GM18873 (cell line): ENCODE measurements around the gene CRAMP1.
"Not testable (repeated sequence)": the region's sequence is repeated elsewhere in the genome, so short reads cannot be mapped to it uniquely, and the experiment has no call there.

Experiments
- ATAC-seq: cut with Tn5 transposase; IDR thresholded peaks from one replicate; pipeline ENCODE4 v1.9.1; 2021; ENCODE audit warnings: mild to moderate bottlenecking, moderate library complexity, moderate number of reproducible peaks; ENCODE audit not compliant: unreplicated experiment, low FRiP score

The CRAMP1 gene

GRCh38 chr16:1706386-1707192, 94.4 kb downstream of the CRAMP1 start:
- ATAC-seq = peak; percentile 10

- no peak for ATAC-seq
Measured at GRCh38 chr16:1707193-1707790, 95.1 kb downstream of the CRAMP1 start.

GRCh38 chr16:1708083-1708767, 96.1 kb downstream of the CRAMP1 start:
- no peak for ATAC-seq

- ATAC-seq = no peak
Measured at GRCh38 chr16:1708768-1709180, 96.6 kb downstream of the CRAMP1 start.

GRCh38 chr16:1709356-1709755, 97.2 kb downstream of the CRAMP1 start:
- no peak for ATAC-seq

- ATAC-seq = no peak
Measured at GRCh38 chr16:1710811-1711507, 98.8 kb downstream of the CRAMP1 start.

GRCh38 chr16:1712791-1713261, 100.7 kb downstream of the CRAMP1 start:
- ATAC-seq = no peak

- no peak for ATAC-seq
Measured at GRCh38 chr16:1713331-1713730, 101.2 kb downstream of the CRAMP1 start.

- ATAC-seq = no peak
Measured at GRCh38 chr16:1713933-1714332, 101.8 kb downstream of the CRAMP1 start.

- ATAC-seq = no peak
Measured at GRCh38 chr16:1715220-1715619, 103.1 kb downstream of the CRAMP1 start.

- not testable (repeated sequence) for ATAC-seq
Measured at GRCh38 chr16:1718236-1718635, 106.1 kb downstream of the CRAMP1 start.

GRCh38 chr16:1719559-1720229, 107.5 kb downstream of the CRAMP1 start:
- ATAC-seq = not testable (repeated sequence)

GRCh38 chr16:1721372-1721771, 109.2 kb downstream of the CRAMP1 start:
- ATAC-seq = no peak

GRCh38 chr16:1723450-1724147, 111.4 kb downstream of the CRAMP1 start:
- no peak for ATAC-seq

GRCh38 chr16:1724491-1724890, 112.3 kb downstream of the CRAMP1 start:
- ATAC-seq = no peak

GRCh38 chr16:1726661-1727502, 114.7 kb downstream of the CRAMP1 start:
- ATAC-seq = no peak
